Neuron (in vitro differentiated cells): ENCODE data around the gene POLRMT.

Experiments used
- H2AFZ ChIP-seq: one replicate; pipeline ENCODE4 v1.6.1; 2013; ENCODE audit warnings: low read depth, mild to moderate bottlenecking, inconsistent platforms, low read length, moderate library complexity
- H3K27me3 ChIP-seq: one replicate; pipeline ENCODE4 v1.6.1; 2013; ENCODE audit warnings: low read length; ENCODE audit not compliant: insufficient read depth
- H3K36me3 ChIP-seq: one replicate; pipeline ENCODE4 v1.6.1; 2013; ENCODE audit warnings: low read length; ENCODE audit not compliant: insufficient read depth
- H3K4me1 ChIP-seq: one replicate; pipeline ENCODE4 v1.6.1; 2013; ENCODE audit warnings: low read length; ENCODE audit not compliant: insufficient read depth
- H3K4me3 ChIP-seq: 2 replicates; pipeline ENCODE4 v1.5.1; 2013; ENCODE audit warnings: mild to moderate bottlenecking, low read length, moderate library complexity
- H3K9me3 ChIP-seq: one replicate; pipeline ENCODE4 v1.6.1; 2013; ENCODE audit warnings: low read length

POLRMT gene

GRCh38 chr19:648305-648704, 15.0 kb upstream of the POLRMT start:
- H3K9me3 ChIP-seq, result no peaks in the 10 kb centered on the region
- H3K27me3 ChIP-seq, result no peaks in the 10 kb centered on the region
- no peak overlapping the region for H2AFZ ChIP-seq
- no peaks in the 10 kb centered on the region for H3K4me1 ChIP-seq
- peaks cover 46% of the 10 kb centered on the region for H3K36me3 ChIP-seq
- H3K4me3 ChIP-seq, result no peak overlapping the region

- Histone ChIP-seq H3K4me1 (no peaks in the 10 kb centered on the region), H3K4me3 (no peak overlapping the region), H3K36me3 (peaks cover 46% of the 10 kb centered on the region), H2AFZ (no peak overlapping the region), H3K27me3 (no peaks in the 10 kb centered on the region), H3K9me3 (no peaks in the 10 kb centered on the region)
These were observed 14.4 kb upstream of the POLRMT start for GRCh38 chr19:647566-648284.

- no peak overlapping the region for H3K4me3 ChIP-seq
- H3K4me1 ChIP-seq, result no peaks in the 10 kb centered on the region
- H3K9me3 ChIP-seq, result no peaks in the 10 kb centered on the region
- H2AFZ ChIP-seq, result no peak overlapping the region
- peaks cover 42% of the 10 kb centered on the region for H3K36me3 ChIP-seq
- no peaks in the 10 kb centered on the region for H3K27me3 ChIP-seq
These were observed 13.6 kb upstream of the POLRMT start for GRCh38 chr19:646779-647565.

- no peak overlapping the region for H3K4me3 ChIP-seq
- no peaks in the 10 kb centered on the region for H3K9me3 ChIP-seq
- H3K36me3 ChIP-seq, result peaks cover 35% of the 10 kb centered on the region
These were observed 12.8 kb upstream of the POLRMT start for GRCh38 chr19:645912-646778.

GRCh38 chr19:644789-645188, 11.5 kb upstream of the POLRMT start:
- Histone ChIP-seq H3K9me3 (no peaks in the 10 kb centered on the region), H3K36me3 (peaks cover 32% of the 10 kb centered on the region), H2AFZ (no peak overlapping the region), H3K4me3 (no peak overlapping the region), H3K4me1 (no peaks in the 10 kb centered on the region), H3K27me3 (no peaks in the 10 kb centered on the region)

More at GRCh38 chr19:645912-646778, 12.8 kb upstream of the POLRMT start:
- H3K4me1 ChIP-seq, result no peaks in the 10 kb centered on the region
- no peak overlapping the region for H2AFZ ChIP-seq
- no peaks in the 10 kb centered on the region for H3K27me3 ChIP-seq

GRCh38 chr19:644363-644762, 11.0 kb upstream of the POLRMT start:
- H3K9me3 ChIP-seq, result no peaks in the 10 kb centered on the region
- H3K36me3 ChIP-seq, result peaks cover 29% of the 10 kb centered on the region
- no peaks in the 10 kb centered on the region for H3K27me3 ChIP-seq
- no peak overlapping the region for H3K4me3 ChIP-seq
- H3K4me1 ChIP-seq, result no peaks in the 10 kb centered on the region
- no peak overlapping the region for H2AFZ ChIP-seq

GRCh38 chr19:643736-644135, 10.4 kb upstream of the POLRMT start:
- H3K9me3 ChIP-seq, result no peaks in the 10 kb centered on the region
- H3K36me3 ChIP-seq, result peaks cover 26% of the 10 kb centered on the region
- H2AFZ ChIP-seq, result no peak overlapping the region

GRCh38 chr19:642767-643727, 9.7 kb upstream of the POLRMT start:
- H3K9me3 ChIP-seq, result no peaks in the 10 kb centered on the region
- H3K36me3 ChIP-seq, result peaks cover 22% of the 10 kb centered on the region
- H3K4me1 ChIP-seq, result peaks cover 1% of the 10 kb centered on the region
- H2AFZ ChIP-seq, result no peak overlapping the region
- no peaks in the 10 kb centered on the region for H3K27me3 ChIP-seq
- H3K4me3 ChIP-seq, result no peak overlapping the region

More at GRCh38 chr19:643736-644135, 10.4 kb upstream of the POLRMT start:
- Histone ChIP-seq H3K4me1 (peaks cover 1% of the 10 kb centered on the region), H3K4me3 (no peak overlapping the region), H3K27me3 (no peaks in the 10 kb centered on the region)

GRCh38 chr19:641702-642101, 8.4 kb upstream of the POLRMT start:
- no peak overlapping the region for H2AFZ ChIP-seq
- peaks cover 1% of the 10 kb centered on the region for H3K4me1 ChIP-seq
- peaks cover 12% of the 10 kb centered on the region for H3K36me3 ChIP-seq
- no peaks in the 10 kb centered on the region for H3K27me3 ChIP-seq
- no peaks in the 10 kb centered on the region for H3K9me3 ChIP-seq
- H3K4me3 ChIP-seq, result no peak overlapping the region

- H3K27me3 ChIP-seq, result no peaks in the 10 kb centered on the region
- no peaks in the 10 kb centered on the region for H3K9me3 ChIP-seq
These were observed 7.4 kb upstream of the POLRMT start for GRCh38 chr19:640606-641189.

GRCh38 chr19:640161-640558, 6.8 kb upstream of the POLRMT start:
- no peak overlapping the region for H2AFZ ChIP-seq
- H3K27me3 ChIP-seq, result no peaks in the 10 kb centered on the region
- no peak overlapping the region for H3K4me3 ChIP-seq
- peaks cover 1% of the 10 kb centered on the region for H3K4me1 ChIP-seq
- no peaks in the 10 kb centered on the region for H3K9me3 ChIP-seq
- H3K36me3 ChIP-seq, result no peaks in the 10 kb centered on the region

More at GRCh38 chr19:640606-641189, 7.4 kb upstream of the POLRMT start:
- Histone ChIP-seq H3K4me1 (peaks cover 1% of the 10 kb centered on the region), H3K4me3 (no peak overlapping the region), H2AFZ (no peak overlapping the region), H3K36me3 (peaks cover 2% of the 10 kb centered on the region)
